PFSK-1 (cell line): Measurements from ENCODE around the gene EPHA7.

ENCODE experiments used
- POLR2AphosphoS5 ChIP-seq: IDR thresholded peaks from 2 replicates; pipeline ENCODE4 v1.6.1; 2012; ENCODE audit warnings: low read depth, mild to moderate bottlenecking, control low read depth, low read length, moderate library complexity
- SIN3A ChIP-seq: IDR thresholded peaks from 2 replicates; pipeline ENCODE4 v1.6.1; 2012; ENCODE audit warnings: mild to moderate bottlenecking, low read length, moderate library complexity, borderline replicate concordance; ENCODE audit not compliant: insufficient read depth

DNA sequence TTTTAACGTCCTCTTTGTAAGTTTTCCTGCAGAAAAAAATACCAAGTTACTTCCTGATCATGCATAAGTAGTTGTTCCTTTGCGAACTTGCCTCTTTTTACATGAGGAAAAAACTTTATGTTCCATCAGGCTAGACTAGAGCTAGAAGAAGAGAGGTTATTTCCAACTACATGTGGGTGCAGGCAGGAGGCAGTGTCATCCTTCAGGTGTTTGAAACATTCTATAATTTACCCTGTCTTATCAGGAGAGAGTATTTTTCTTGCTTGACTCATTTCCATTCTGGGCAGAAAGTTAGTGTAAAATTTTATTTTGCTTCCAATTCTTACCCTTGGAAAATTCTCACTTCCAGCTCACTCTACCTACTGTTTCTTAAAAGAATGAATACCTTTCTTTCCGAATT is 28.5 kb upstream of the EPHA7 start:
- TF ChIP-seq POLR2AphosphoS5 (no peak), SIN3A (no peak)
